Sigmoid colon (tissue), 7 donors: ENCODE results near the gene SWT1. TPM values are rescaled to one million over a fixed set of nuclear protein-coding genes. Genes with fewer than 3 reads are reported as not detected.
"Not testable (repeated sequence)": the region's sequence is repeated elsewhere in the genome, so short reads cannot be mapped to it uniquely, and the experiment has no call there.

Experiments used
- DNase-seq: peaks from one replicate; pipeline ENCODE4 v3.0.0-alpha.2; 2019
- H3K27ac ChIP-seq, 4 donors: fragments of 200-600 bp; sonication (generic); one replicate each; pipeline ENCODE4 v1.5.1; 2016 to 2019; ENCODE audit warnings: mild to moderate bottlenecking in 1 of 4
- H3K27me3 ChIP-seq, 3 donors: fragments of 200-600 bp; sonication (generic); one replicate each; pipeline ENCODE4 v1.5.1; 2019; ENCODE audit warnings: mild to moderate bottlenecking in 1 of 3
- H3K36me3 ChIP-seq, 4 donors: fragments of 200-600 bp; sonication (generic); one replicate each; pipeline ENCODE4 v1.5.1; 2016 to 2019
- H3K4me1 ChIP-seq, 4 donors: fragments of 200-600 bp; sonication (generic); one replicate each; pipeline ENCODE4 v1.5.1; 2017 to 2019
- H3K4me3 ChIP-seq, 4 donors: fragments of 200-600 bp; sonication (generic); one replicate each; pipeline ENCODE4 v1.5.1; 2017 to 2019; ENCODE audit warnings: mild to moderate bottlenecking in 2 of 4, moderate library complexity in 1 of 4
- H3K9me3 ChIP-seq, 4 donors: fragments of 200-600 bp in 3 of 4; sonication (generic) in 3 of 4; one replicate each; pipeline versions ENCODE4 v1.5.1 to v1.6.1; 2013 to 2019
- EP300 ChIP-seq, 4 donors: sonication (generic); formaldehyde crosslinking; IDR thresholded peaks; one replicate each; pipeline ENCODE4 v1.6.1; 2017; ENCODE audit warnings: antibody characterized with exemption in 4 of 4
- POLR2A ChIP-seq, 2 donors: fragments of 450-650 bp; IDR thresholded peaks; one replicate each; pipeline ENCODE4 v1.6.1; 2016; ENCODE audit warnings: antibody characterized with exemption in 2 of 2, mild to moderate bottlenecking in 2 of 2, moderate library complexity in 2 of 2
- POLR2AphosphoS5 ChIP-seq, 4 donors: sonication (generic); formaldehyde crosslinking; IDR thresholded peaks; one replicate each; pipeline ENCODE4 v1.6.1; 2017; ENCODE audit warnings: antibody characterized with exemption in 4 of 4
- WGBS, 2 donors: extraction: QIAGEN DNeasy Blood & Tissue Kit; methylation state at CpG; one replicate each; pipeline ENCODE4 v1.1.7; 2013; 5-methylcytosine and 5-hydroxymethylcytosine counted together
- intact Hi-C: fragments of 100-400 bp; cut with DNase I; formaldehyde crosslinking; loops from one replicate; pipeline ENCODE4 v1.15.1; 2023
- polyA plus RNA-seq, 3 donors: library from polyadenylated mRNA; stranded (reverse); fragments of 200-250 nt; gene quantifications; one replicate each; pipeline ENCODE4 v1.2.3, GENCODE V29; 2013
- total RNA-seq, 4 donors: library from RNA; depleted of rRNA; stranded (reverse); fragments of >200 nt; gene quantifications; one replicate each; pipeline ENCODE4 v1.1.0, GENCODE V29; 2016
- TF ChIP-seq, protein P1 (sequence below), 4 experiments: fragments of 450-650 bp in 3 of 4; fragments of 200-600 bp in 1 of 4; IDR thresholded peaks; one replicate each; pipeline ENCODE4 v1.5.1; 2016 to 2019; ENCODE audit warnings: antibody characterized with exemption in 4 of 4, mild to moderate bottlenecking in 3 of 4, moderate library complexity in 2 of 4
- donor health status: healthy with polysubstance abuse.
- donor health status: Bipolar disorder and iron deficiency.
- donor health status: healthy.

The SWT1 gene
- total and polyA plus RNA-seq, 7 donors, result 2.2 to 12.7 (median 6.8) TPM

DNA sequence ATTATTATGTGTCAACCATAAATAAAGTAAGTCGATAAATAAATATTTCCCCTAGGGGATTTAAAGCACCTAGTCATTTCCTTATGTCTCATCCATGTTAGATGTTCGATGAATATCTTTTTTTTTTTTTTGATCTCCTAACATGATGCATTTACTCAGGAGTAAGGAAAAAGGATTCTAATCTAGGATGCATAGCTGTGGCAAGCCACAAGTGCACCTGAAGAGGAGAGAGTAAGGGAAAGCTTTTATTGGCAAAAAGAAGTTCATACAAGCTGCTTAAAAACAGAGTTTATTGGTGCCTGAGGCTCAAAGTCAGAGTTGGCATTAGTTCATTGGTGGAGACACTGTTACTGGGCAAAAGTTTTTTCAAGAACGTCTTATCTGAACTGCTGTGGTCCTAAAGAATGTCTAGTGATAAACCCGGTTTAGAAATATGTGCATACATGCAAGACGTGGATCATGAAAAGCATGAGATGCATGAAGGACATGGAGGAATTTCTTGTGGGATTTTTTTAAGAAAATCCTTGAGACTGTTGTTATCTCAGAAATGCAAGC lies 51.7 kb downstream of the SWT1 start:
- H3K27ac ChIP-seq, result no peak overlapping the region
- H3K9me3 ChIP-seq, result no peaks in the 10 kb centered on the region
- H3K4me1 ChIP-seq, result no peaks in the 10 kb centered on the region
- no peaks in the 10 kb centered on the region for H3K27me3 ChIP-seq
- DNase-seq, result no peak
- TF ChIP-seq POLR2A (IDR thresholded peaks at IDR 0.05) (no peak), POLR2AphosphoS5 (IDR thresholded peaks at IDR 0.05) (no peak)
- TF ChIP-seq, protein P1, sequence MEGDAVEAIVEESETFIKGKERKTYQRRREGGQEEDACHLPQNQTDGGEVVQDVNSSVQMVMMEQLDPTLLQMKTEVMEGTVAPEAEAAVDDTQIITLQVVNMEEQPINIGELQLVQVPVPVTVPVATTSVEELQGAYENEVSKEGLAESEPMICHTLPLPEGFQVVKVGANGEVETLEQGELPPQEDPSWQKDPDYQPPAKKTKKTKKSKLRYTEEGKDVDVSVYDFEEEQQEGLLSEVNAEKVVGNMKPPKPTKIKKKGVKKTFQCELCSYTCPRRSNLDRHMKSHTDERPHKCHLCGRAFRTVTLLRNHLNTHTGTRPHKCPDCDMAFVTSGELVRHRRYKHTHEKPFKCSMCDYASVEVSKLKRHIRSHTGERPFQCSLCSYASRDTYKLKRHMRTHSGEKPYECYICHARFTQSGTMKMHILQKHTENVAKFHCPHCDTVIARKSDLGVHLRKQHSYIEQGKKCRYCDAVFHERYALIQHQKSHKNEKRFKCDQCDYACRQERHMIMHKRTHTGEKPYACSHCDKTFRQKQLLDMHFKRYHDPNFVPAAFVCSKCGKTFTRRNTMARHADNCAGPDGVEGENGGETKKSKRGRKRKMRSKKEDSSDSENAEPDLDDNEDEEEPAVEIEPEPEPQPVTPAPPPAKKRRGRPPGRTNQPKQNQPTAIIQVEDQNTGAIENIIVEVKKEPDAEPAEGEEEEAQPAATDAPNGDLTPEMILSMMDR (IDR thresholded peaks at IDR 0.05), result no peak
- peaks cover 0 to 27% (median 0%) of the 10 kb centered on the region in 4 donors for H3K36me3 ChIP-seq
- H3K4me3 ChIP-seq, result no peak overlapping the region
- WGBS, 2 donors, result 93 to 95% methylated on average over 5 of the region's 5 CpGs
- intact Hi-C loops, result no loop called here

DNA sequence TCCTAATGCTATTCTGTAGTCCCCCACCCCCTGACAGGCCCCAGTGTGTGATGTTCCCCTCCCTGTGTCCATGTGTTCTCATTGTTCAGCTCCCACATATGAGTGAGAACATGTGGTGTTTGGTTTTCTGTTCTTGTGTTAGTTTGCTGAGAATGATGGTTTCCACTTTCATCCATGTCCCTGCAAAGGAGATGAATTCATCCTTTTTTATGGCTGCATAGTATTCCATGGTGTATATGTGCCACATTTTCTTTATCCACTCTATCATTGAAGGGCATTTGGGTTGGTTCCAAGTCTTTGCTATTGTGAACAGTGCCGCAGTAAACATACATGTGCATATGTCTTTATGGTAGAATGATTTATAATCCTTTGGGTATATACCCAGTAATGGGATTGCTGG lies 52.4 kb downstream of the SWT1 start:
- intact Hi-C loops, H3K27me3 ChIP-seq, H3K27ac ChIP-seq, H3K9me3 ChIP-seq, H3K4me3 ChIP-seq, DNase-seq, H3K4me1 ChIP-seq: not testable (repeated sequence)
- 97 to 100% methylated on average over 1 of the region's 1 CpG for WGBS, 2 donors
- H3K36me3 ChIP-seq, result peaks cover 0 to 27% (median 0%) of the 10 kb centered on the region in 4 donors

DNA sequence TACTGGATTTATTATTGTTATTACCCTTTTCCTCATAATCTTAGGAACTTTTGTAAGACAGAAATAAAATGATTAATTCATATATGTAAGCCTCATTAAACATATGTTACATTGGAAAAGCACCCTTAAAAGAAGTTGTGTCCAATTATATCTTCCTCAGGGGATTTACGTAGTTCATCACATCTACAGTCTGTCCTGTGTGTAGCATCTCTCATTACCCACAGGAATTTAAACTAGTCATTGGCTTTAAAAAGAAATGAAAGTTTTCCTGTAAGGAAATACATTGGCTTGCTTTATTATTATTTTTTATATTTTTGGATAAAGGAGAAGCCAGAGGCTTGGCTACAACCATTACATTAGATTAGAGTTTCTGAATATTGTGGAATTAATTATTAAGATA lies 56.1 kb downstream of the SWT1 start:
- TF ChIP-seq POLR2AphosphoS5 (IDR thresholded peaks at IDR 0.05) (no peak), POLR2A (IDR thresholded peaks at IDR 0.05) (no peak), EP300 (IDR thresholded peaks at IDR 0.05) (no peak)
- TF ChIP-seq, protein P1 (IDR thresholded peaks at IDR 0.05), result no peak

DNA sequence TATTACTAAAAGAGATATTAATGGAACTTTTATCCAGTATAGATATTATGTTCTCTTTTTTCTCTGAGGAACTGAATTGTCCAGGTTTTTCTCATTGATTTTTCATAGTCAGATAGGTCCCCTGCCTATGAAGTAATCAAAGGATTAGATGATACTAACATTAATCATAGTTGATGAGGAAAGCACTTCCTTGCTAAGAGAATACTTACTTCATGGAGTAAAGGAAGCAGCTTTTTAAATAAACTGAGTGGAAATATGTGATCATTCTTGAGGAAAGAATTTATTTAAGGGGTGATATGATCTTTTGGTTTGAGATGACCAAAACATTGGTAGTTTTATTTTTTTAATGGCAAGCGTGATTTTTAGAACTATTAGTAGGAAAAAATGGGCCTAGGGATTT lies 58.9 kb downstream of the SWT1 start:
- no peaks in the 10 kb centered on the region for H3K36me3 ChIP-seq
- no peak for DNase-seq
- H3K9me3 ChIP-seq, result no peaks in the 10 kb centered on the region
- no peaks in the 10 kb centered on the region for H3K27me3 ChIP-seq
- no peak overlapping the region for H3K27ac ChIP-seq
- no peaks in the 10 kb centered on the region for H3K4me1 ChIP-seq
- TF ChIP-seq EP300 (IDR thresholded peaks at IDR 0.05), result no peak
- TF ChIP-seq, protein P1 (IDR thresholded peaks at IDR 0.05), result no peak
- no peak for TF ChIP-seq POLR2A (IDR thresholded peaks at IDR 0.05)
- TF ChIP-seq POLR2AphosphoS5 (IDR thresholded peaks at IDR 0.05), result no peak
- WGBS, 2 donors, result 88 to 89% methylated on average over 1 of the region's 1 CpG
- H3K4me3 ChIP-seq, result no peak overlapping the region
- intact Hi-C loops, result no loop called here

More for the DNA sequence above, 56.1 kb downstream of the SWT1 start:
- Histone ChIP-seq H3K9me3 (no peaks in the 10 kb centered on the region), H3K27me3 (no peaks in the 10 kb centered on the region), H3K4me3 (no peak overlapping the region), H3K4me1 (no peaks in the 10 kb centered on the region), H3K36me3 (peaks cover 0 to 3% (median 0%) of the 10 kb centered on the region in 4 donors), H3K27ac (no peak overlapping the region)
- WGBS, 2 donors, result 95 to 96% methylated on average over 1 of the region's 1 CpG
- no peak for DNase-seq
- intact Hi-C loops, result no loop called here

DNA sequence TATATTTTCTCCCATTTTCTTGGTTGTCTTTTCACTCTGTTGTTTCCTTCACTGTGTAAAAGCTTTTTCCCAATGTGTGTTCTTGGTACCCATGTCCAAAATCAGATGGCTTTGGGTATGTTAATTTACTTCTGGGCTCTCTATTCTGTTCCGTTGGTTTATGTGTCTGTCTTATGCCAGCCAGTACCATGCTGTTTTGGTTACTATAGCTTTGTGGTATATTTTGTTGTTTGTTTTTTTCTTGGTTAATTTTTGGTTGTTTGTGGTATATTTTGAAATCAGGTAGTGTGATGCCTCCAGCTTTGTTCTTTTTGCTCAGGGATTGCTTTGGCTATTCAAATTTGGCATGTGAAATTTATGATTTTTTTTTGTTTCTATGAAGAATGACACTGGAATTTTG lies 67.2 kb downstream of the SWT1 start:
- no peak for DNase-seq
- Histone ChIP-seq H3K27ac (no peak overlapping the region), H3K36me3 (peaks cover 0 to 25% (median 4%) of the 10 kb centered on the region in 4 donors), H3K4me1 (no peaks in the 10 kb centered on the region), H3K4me3 (no peak overlapping the region), H3K9me3 (peaks cover 0 to 5% (median 2%) of the 10 kb centered on the region in 4 donors), H3K27me3 (no peaks in the 10 kb centered on the region)
- WGBS, 2 donors, result 97% methylated on average over 1 of the region's 1 CpG
- TF ChIP-seq EP300 (IDR thresholded peaks at IDR 0.05), result no peak
- intact Hi-C loops, result no loop called here

DNA sequence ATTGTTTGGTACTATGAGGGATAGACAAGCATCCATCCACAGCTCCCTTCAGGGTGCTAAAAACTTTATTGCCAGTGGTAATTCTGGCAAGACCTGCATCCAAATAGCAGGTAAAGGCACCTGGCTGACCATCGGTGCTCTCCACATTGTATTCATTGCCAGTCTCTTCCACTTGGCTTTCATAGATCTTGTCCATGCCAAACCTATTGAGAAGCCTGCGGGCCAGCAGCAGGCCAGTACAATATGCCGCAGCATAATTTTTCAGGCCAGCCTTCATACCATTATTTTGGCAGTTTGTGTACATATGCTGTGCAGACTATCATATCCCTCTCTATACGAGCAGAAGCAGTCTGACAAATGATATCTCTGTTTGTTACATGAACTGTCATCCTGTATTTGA lies 70.2 kb downstream of the SWT1 start:
- Histone ChIP-seq H3K36me3 (peaks cover 0 to 20% (median 4%) of the 10 kb centered on the region in 4 donors), H3K9me3 (peaks cover 0 to 5% (median 2%) of the 10 kb centered on the region in 4 donors), H3K4me1 (peaks cover 0 to 12% (median 10%) of the 10 kb centered on the region in 4 donors), H3K4me3 (no peak overlapping the region), H3K27me3 (no peaks in the 10 kb centered on the region), H3K27ac (no peak overlapping the region)
- TF ChIP-seq POLR2A (IDR thresholded peaks at IDR 0.05) (no peak), EP300 (IDR thresholded peaks at IDR 0.05) (no peak), POLR2AphosphoS5 (IDR thresholded peaks at IDR 0.05) (no peak)
- TF ChIP-seq, protein P1 (IDR thresholded peaks at IDR 0.05), result no peak
- DNase-seq, result no peak
- WGBS, 2 donors, result 92 to 93% methylated on average over 4 of the region's 4 CpGs
- intact Hi-C loops, result no loop called here
